GM12864 (cell line): ENCODE data around the gene FAM180A.

Source experiments
- DNase-seq: peaks from one replicate; pipeline ENCODE4 v3.0.0-alpha.2; 2011; ENCODE audit warnings: low read depth
- H3K4me3 ChIP-seq: 2 replicates; pipeline ENCODE4 v1.5.1; 2011; ENCODE audit warnings: mild to moderate bottlenecking, low read depth, low read length, control low read depth
- TF ChIP-seq, protein P1 (sequence below): IDR thresholded peaks from 2 replicates; pipeline ENCODE4 v1.5.1; 2011; ENCODE audit warnings: low read depth, mild to moderate bottlenecking, moderate library complexity, low read length, control low read depth, inconsistent platforms; ENCODE audit errors: missing control alignments

FAM180A gene

DNA sequence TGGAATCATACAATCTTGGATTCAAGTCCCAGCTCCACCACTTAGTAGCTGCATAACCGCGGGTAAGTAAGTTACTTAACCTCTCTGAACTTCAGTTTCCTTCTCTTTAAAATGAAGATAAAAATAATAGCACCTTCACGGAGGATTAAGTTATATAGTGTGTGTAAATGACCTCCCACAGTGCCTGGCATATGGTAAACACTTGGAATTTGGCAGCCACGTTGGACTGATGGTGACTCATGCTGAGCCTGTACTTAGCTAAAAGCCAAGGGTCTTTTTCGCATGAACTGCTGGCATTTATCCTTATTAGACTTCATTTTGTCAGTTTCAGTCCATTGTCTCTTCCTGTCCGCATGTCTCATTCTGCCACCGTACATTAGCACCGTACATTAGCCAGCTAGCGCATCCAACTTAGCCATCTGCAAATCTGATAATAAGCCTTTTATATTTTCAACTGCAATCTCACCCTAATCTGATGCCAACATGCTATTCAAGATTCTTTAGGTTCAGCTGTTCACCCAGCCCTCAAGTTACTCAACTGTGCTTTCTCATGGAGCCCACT is 31.9 kb downstream of the FAM180A start:
- no peak overlapping the region for H3K4me3 ChIP-seq
- TF ChIP-seq, protein P1, sequence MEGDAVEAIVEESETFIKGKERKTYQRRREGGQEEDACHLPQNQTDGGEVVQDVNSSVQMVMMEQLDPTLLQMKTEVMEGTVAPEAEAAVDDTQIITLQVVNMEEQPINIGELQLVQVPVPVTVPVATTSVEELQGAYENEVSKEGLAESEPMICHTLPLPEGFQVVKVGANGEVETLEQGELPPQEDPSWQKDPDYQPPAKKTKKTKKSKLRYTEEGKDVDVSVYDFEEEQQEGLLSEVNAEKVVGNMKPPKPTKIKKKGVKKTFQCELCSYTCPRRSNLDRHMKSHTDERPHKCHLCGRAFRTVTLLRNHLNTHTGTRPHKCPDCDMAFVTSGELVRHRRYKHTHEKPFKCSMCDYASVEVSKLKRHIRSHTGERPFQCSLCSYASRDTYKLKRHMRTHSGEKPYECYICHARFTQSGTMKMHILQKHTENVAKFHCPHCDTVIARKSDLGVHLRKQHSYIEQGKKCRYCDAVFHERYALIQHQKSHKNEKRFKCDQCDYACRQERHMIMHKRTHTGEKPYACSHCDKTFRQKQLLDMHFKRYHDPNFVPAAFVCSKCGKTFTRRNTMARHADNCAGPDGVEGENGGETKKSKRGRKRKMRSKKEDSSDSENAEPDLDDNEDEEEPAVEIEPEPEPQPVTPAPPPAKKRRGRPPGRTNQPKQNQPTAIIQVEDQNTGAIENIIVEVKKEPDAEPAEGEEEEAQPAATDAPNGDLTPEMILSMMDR = no peak
- DNase-seq = no peak

DNA sequence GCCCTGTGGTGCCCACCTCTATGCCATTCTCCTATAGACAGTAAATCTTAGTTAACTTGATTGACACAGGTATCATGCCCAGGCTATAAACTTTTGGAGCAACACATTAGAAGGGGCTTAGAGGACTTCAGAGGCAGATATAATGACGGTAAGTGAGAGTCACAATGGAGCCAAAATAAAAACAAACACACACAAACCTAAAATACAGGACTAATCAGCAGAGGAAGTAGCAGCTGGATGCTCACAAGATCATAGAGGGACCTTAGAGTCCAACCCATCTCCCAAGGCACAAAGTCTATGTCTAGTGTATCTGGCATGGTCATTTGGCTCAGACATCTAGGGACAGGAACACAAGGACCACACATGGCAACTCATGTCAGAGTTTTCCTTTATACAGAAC is 32.9 kb downstream of the FAM180A start:
- H3K4me3 ChIP-seq = no peak overlapping the region
- no peak for DNase-seq
- TF ChIP-seq, protein P1 = no peak

DNA sequence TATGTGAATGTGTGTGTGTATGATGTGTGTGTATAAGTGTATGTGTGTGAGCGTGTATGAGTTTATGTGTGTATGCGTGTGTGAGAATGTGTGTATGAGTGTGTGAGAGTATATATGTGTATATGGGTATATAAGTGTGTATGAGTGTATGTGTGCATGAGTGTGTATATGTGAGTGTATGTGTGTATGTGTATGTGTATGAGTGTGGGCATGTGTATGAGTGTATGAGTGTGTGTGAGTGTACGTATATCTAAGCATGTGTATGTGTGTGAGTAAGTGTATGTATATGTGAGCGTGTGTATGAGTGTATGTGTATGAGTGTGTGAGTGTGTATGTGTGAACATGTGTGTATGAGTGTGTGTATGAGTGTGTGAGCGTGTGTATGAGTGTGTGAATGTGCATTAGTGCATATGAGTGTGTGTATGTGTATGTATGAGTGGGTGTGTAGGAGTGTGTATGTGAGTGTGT is 33.5 kb downstream of the FAM180A start:
- H3K4me3 ChIP-seq = no peak overlapping the region
- TF ChIP-seq, protein P1 = no peak
- no peak for DNase-seq

DNA sequence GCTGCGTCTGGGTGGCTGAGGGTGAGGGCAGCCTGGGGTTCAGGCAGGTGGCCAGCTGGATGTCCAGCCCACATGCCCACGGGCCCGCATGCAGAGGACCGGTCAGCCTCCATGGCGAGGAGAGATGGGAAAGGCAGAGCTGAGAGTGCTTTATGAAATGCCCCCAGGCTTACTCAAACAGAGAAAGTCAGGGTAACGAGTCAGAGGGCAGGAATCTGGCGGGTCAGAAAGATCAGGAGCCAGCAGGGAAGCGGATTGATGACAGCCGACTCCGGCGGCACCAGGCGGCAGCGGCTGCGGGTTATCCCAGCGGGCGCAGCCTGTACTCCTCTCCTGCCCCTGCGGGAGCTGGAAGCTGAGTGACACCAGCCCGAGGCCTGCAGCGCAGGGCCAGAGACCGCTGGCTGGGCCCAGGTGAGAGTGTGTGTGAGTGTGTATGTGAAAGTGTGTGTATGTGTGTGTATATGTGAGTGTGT is 34.0 kb downstream of the FAM180A start:
- no peak for DNase-seq

DNA sequence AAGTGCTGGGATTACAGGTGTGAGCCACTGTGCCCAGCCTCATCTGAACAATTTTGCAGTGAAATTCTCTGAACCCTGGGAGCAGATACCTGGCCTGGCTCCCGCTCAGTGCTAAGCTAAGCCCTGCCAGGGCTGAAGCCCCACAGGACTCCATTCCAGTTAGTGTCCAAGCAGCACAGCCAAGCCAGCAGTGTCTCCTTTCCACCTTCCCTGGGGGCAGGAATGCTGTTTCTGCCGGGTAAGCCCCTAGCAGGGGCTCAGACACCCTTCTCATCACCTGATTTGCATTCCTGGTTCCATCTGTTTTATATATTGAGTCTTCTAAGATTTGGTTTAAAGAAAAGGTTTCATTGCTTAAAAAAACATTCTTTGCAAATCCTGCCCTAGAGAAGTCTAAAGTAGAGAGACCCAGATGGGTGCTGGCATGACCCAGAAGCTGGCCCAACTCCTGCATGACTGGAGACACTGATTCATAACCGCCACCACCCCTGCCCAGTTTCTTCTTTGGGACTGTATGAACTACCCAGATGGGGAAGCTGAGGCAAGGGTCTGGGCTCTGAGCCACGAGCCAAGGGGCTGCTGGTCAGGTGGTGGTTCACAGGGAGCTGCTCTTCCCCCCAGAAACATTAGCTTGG is 34.7 kb downstream of the FAM180A start:
- no peak overlapping the region for H3K4me3 ChIP-seq
- DNase-seq = no peak
- TF ChIP-seq, protein P1 = no peak

More for the DNA sequence above, 34.0 kb downstream of the FAM180A start:
- no peak overlapping the region for H3K4me3 ChIP-seq
- TF ChIP-seq, protein P1 = no peak

DNA sequence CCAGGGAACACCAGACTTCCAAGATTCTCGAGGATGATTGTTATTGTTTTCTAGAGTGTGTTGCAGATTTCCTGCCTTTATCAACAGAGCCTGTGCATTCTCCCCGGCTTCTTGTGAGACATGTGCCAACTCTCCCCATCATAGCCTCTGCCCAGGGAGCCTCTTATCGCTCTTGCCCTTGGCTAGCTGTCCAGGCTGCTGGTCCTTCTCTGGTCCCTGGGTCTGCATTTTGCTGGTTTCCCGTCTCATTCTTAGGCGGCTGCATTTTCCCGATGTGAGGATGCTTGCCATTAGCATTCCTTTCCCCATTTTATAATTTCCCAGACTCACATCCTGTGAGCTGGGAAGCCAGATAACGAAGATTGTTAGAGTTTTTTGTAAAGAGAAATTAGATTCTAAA is 35.8 kb downstream of the FAM180A start:
- TF ChIP-seq, protein P1 = no peak
- H3K4me3 ChIP-seq = no peak overlapping the region
- DNase-seq = no peak
